GM23338 (cell line): ENCODE measurements around the gene SNTG2. TPM values are rescaled to one million over a fixed set of nuclear protein-coding genes. Genes with fewer than 3 reads are reported as not detected.
A peak's percentile ranks its signal among the peaks of the same experiment; 100 is the strongest.

Source experiments
- ATAC-seq: fragments of 200-7000 bp; cut with Tn5 transposase; 3 replicates; pipeline ENCODE4 v1.9.1; 2020
- DNase-seq: peaks from one replicate; pipeline ENCODE4 v3.0.0-alpha.2; 2015; ENCODE audit warnings: low spot score
- H2AFZ ChIP-seq: fragments of 200-600 bp; sonication (generic); 2 replicates; pipeline ENCODE4 v1.8.0; 2016; ENCODE audit warnings: antibody characterized with exemption, mild to moderate bottlenecking, moderate library complexity
- H3F3A ChIP-seq: fragments of 200-600 bp; sonication (generic); replicated peaks from 2 replicates; pipeline ENCODE4 v1.8.0; 2017; ENCODE audit warnings: antibody characterized with exemption, mixed run types, low read depth
- H3K27ac ChIP-seq: fragments of 200-600 bp; sonication (generic); 2 replicates; pipeline ENCODE4 v1.6.1; 2016; ENCODE audit warnings: low read depth
- H3K27me3 ChIP-seq: fragments of 200-600 bp; sonication (generic); 2 replicates; pipeline ENCODE4 v1.8.0; 2016; ENCODE audit warnings: mild to moderate bottlenecking, mixed run types, moderate library complexity; ENCODE audit not compliant: insufficient read depth
- H3K36me3 ChIP-seq: fragments of 200-600 bp; sonication (generic); 2 replicates; pipeline ENCODE4 v1.8.0; 2016; ENCODE audit warnings: mild to moderate bottlenecking; ENCODE audit not compliant: insufficient read depth
- H3K4me1 ChIP-seq: fragments of 200-600 bp; sonication (generic); 2 replicates; pipeline ENCODE4 v1.8.0; 2016; ENCODE audit warnings: mild to moderate bottlenecking, moderate library complexity; ENCODE audit not compliant: insufficient read depth
- H3K4me2 ChIP-seq: fragments of 200-600 bp; sonication (generic); 2 replicates; pipeline ENCODE4 v1.7.1; 2017; ENCODE audit warnings: mixed run types
- H3K4me3 ChIP-seq: fragments of 200-600 bp; sonication (generic); 2 replicates; pipeline ENCODE4 v1.6.1; 2016; ENCODE audit warnings: mixed run types
- H3K79me2 ChIP-seq: fragments of 200-600 bp; sonication (generic); replicated peaks from 2 replicates; pipeline ENCODE4 v1.8.0; 2017; ENCODE audit warnings: mild to moderate bottlenecking; ENCODE audit not compliant: insufficient read depth
- H3K9me2 ChIP-seq: fragments of 200-600 bp; sonication (generic); 2 replicates; pipeline ENCODE4 v1.8.0; 2017; ENCODE audit not compliant: insufficient read depth
- H4K20me1 ChIP-seq: fragments of 200-600 bp; sonication (generic); replicated peaks from 2 replicates; pipeline ENCODE4 v1.8.0; 2017; ENCODE audit warnings: mild to moderate bottlenecking; ENCODE audit not compliant: insufficient read depth
- H3K27ac Mint-ChIP-seq: 2 replicates; pipeline ENCODE4 v1.8.0; 2020; ENCODE audit warnings: inconsistent platforms, mild to moderate bottlenecking, moderate library complexity, mixed read lengths
- H3K27me3 Mint-ChIP-seq: 3 replicates; pipeline ENCODE4 v1.8.0; 2022; ENCODE audit warnings: low read depth, mild to moderate bottlenecking, moderate library complexity, mixed read lengths, inconsistent platforms; ENCODE audit not compliant: insufficient read depth, poor library complexity
- H3K36me3 Mint-ChIP-seq: 3 replicates; pipeline ENCODE4 v1.8.0; 2021; ENCODE audit warnings: low read depth, mild to moderate bottlenecking, inconsistent platforms, moderate library complexity, mixed read lengths
- H3K4me1 Mint-ChIP-seq: 3 replicates; pipeline ENCODE4 v1.8.0; 2020; ENCODE audit warnings: mild to moderate bottlenecking, inconsistent platforms, mixed read lengths
- H3K4me3 Mint-ChIP-seq: 3 replicates; pipeline ENCODE4 v1.8.0; 2021; ENCODE audit warnings: moderate library complexity, mild to moderate bottlenecking, inconsistent platforms, mixed read lengths
- H3K9me3 Mint-ChIP-seq: 3 replicates; pipeline ENCODE4 v1.8.0; 2020; ENCODE audit warnings: moderate library complexity, mild to moderate bottlenecking, inconsistent platforms, mixed read lengths
- EZH2 ChIP-seq: fragments of 200-600 bp; sonication (generic); IDR thresholded peaks from one replicate; pipeline ENCODE4 v1.8.0; 2017; ENCODE audit warnings: antibody characterized with exemption, mild to moderate bottlenecking, low read depth; ENCODE audit not compliant: unreplicated experiment
- JUNB ChIP-seq: IDR thresholded peaks from one replicate; pipeline ENCODE4 v1.6.1; 2016; ENCODE audit warnings: antibody characterized with exemption; ENCODE audit not compliant: unreplicated experiment
- NANOG ChIP-seq: IDR thresholded peaks from 2 replicates; pipeline ENCODE4 v1.6.1; 2016; ENCODE audit warnings: antibody characterized with exemption, borderline replicate concordance
- ZNF331 ChIP-seq: fragments of 250-450 bp; sonication (Bioruptor Pico); IDR thresholded peaks from 2 replicates; pipeline ENCODE4 v1.5.0; 2020; ENCODE audit warnings: low read depth, mild to moderate bottlenecking, moderate library complexity
- polyA plus RNA-seq: library from polyadenylated mRNA; unstranded; fragments of >200 nt; fragmentation: Nextera tagmentation; extraction: Ambion mirVana; gene quantifications from 2 replicates; pipeline ENCODE4 v1.2.1, GENCODE V29; 2016
- total RNA-seq: library from RNA; depleted of rRNA; stranded (reverse); fragments of >200 nt; shearing (Covaris generic); gene quantifications from 2 replicates; pipeline ENCODE4 v1.2.3, GENCODE V29; 2014
- TF ChIP-seq, protein P1 (sequence below): IDR thresholded peaks from one replicate; pipeline ENCODE4 v1.6.1; 2018; ENCODE audit warnings: antibody characterized with exemption; ENCODE audit not compliant: unreplicated experiment

The SNTG2 gene
- total and polyA plus RNA-seq, 2 experiments from 2014 or later, result 27.5 to 60.4 TPM

DNA sequence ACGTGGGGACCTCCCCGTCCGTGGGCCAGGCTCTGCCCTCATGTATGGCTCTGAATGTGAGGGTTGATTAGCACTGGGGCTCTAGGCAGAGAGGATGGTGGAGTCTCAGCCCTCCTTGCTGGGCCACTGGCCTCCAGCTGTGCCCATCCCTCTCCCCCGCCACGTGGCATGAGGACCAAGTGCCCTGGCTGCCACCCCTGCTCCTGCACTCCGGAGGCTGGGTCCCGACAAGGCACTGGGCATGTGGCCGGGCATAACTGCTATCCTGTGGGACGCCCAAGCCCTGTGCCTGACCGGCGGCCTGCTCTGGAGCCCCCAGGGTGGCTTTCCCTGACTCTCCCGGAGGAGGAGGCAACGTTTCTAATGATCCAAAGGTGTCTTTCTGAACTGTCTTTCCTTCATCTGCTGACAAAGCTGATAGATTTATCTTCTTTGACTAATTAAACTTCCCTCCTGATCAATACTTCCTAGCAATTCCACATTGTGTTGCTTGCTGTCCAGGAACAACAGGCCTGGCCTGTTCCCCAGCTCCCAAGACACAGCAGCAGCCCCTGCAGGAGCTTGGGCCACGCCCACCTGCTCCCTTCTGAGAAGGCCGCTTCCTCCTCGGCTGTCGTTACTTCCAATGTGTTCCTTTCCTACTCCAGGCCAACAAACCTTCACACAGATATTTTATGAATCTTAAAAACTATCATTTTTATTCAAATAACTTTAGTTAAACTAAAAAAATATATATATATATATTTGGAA is 132.0 kb downstream of the SNTG2 start:
- no peak overlapping the region for H2AFZ ChIP-seq
- no peak overlapping the region for H3K27ac Mint-ChIP-seq

DNA sequence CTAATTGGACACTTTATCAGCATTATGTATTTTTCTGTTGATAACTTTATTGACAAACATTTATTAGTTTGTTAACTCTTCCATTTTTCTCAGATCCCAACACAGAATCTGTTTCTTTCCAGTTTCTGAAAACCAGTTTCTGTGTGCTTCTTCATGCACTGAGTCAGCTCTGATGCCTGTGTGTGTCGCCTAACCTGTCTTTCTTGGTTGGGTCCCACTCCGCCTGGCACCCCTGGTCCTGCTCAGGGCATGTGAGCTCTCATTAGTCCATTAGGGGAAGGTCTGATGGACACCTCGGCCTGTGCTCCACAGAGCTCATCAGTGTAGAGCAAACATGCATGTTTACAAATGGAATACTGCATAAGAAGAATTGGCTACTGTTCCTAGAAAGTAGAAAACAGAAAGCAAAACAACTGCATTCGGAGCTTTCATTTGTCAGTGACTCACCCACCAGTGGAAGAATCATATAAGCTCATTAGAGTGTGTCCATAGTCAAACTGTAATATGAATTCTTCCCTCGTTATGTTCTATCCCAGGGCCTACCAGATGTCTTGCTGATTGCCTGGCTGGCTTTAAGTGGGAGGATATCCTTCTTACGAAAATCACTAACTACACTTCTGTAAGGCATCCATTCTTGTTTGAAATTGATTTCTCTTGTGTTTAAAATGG is 137.7 kb downstream of the SNTG2 start:
- DNase-seq, result no peak

More for the DNA sequence above, 132.0 kb downstream of the SNTG2 start:
- no peaks in the 10 kb centered on the region for H3F3A ChIP-seq
- H3K27ac ChIP-seq, result no peak overlapping the region
- H3K9me2 ChIP-seq, result no peaks in the 10 kb centered on the region
- DNase-seq, result peak; percentile 45
- no peak overlapping the region for H3K4me2 ChIP-seq
- Mint-ChIP-seq H3K36me3 (peaks cover 20% of the 10 kb centered on the region), H3K9me3 (no peaks in the 10 kb centered on the region), H3K4me3 (no peak overlapping the region), H3K27me3 (peaks cover 9% of the 10 kb centered on the region), H3K4me1 (peaks cover 6% of the 10 kb centered on the region)
- TF ChIP-seq EZH2, result no peak
- TF ChIP-seq, protein P1, sequence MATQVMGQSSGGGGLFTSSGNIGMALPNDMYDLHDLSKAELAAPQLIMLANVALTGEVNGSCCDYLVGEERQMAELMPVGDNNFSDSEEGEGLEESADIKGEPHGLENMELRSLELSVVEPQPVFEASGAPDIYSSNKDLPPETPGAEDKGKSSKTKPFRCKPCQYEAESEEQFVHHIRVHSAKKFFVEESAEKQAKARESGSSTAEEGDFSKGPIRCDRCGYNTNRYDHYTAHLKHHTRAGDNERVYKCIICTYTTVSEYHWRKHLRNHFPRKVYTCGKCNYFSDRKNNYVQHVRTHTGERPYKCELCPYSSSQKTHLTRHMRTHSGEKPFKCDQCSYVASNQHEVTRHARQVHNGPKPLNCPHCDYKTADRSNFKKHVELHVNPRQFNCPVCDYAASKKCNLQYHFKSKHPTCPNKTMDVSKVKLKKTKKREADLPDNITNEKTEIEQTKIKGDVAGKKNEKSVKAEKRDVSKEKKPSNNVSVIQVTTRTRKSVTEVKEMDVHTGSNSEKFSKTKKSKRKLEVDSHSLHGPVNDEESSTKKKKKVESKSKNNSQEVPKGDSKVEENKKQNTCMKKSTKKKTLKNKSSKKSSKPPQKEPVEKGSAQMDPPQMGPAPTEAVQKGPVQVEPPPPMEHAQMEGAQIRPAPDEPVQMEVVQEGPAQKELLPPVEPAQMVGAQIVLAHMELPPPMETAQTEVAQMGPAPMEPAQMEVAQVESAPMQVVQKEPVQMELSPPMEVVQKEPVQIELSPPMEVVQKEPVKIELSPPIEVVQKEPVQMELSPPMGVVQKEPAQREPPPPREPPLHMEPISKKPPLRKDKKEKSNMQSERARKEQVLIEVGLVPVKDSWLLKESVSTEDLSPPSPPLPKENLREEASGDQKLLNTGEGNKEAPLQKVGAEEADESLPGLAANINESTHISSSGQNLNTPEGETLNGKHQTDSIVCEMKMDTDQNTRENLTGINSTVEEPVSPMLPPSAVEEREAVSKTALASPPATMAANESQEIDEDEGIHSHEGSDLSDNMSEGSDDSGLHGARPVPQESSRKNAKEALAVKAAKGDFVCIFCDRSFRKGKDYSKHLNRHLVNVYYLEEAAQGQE, result no peak
- H3K4me1 ChIP-seq, result no peaks in the 10 kb centered on the region
- no peaks in the 10 kb centered on the region; the same call in 1 of the 2 replicates for H3K36me3 ChIP-seq
- no peaks in the 10 kb centered on the region for H3K27me3 ChIP-seq
- no peak overlapping the region for H3K4me3 ChIP-seq
- peaks cover 5% of the 10 kb centered on the region; the same call in 1 of the 2 replicates for H3K79me2 ChIP-seq
- peaks cover 45% of the 10 kb centered on the region for H4K20me1 ChIP-seq
- ATAC-seq, result peak; percentile 81

DNA sequence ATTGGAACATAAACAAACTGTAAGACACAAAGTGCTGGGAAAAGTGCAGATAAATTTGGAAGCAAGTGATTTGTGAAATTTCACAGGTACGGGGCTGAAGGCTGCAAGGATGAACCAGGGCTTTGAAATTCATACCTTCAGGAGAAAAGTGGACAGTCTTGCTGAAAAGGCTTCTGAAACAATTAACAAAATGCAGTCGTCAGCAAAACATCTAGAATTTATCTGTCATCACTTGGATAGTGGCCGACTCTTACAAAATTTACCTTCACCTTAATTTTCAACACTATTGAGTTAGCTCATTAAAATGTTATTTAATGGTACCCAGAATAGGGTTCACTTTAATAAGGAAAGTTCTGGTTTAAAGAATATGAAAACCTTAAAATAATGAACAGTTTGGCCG is 138.3 kb downstream of the SNTG2 start:
- no peak for TF ChIP-seq ZNF331 (CRISPR knock-in tag)
- no peak for ATAC-seq
- peaks cover 3% of the 10 kb centered on the region for H3K9me3 Mint-ChIP-seq
- no peak overlapping the region for H3K4me3 Mint-ChIP-seq
- Histone ChIP-seq H4K20me1 (peaks cover 27% of the 10 kb centered on the region; the same call in 1 of the 2 replicates), H3K4me3 (no peak overlapping the region), H3K27me3 (no peaks in the 10 kb centered on the region), H3K9me2 (no peaks in the 10 kb centered on the region), H2AFZ (no peak overlapping the region), H3K4me1 (no peaks in the 10 kb centered on the region), H3K79me2 (no peaks in the 10 kb centered on the region), H3K4me2 (no peak overlapping the region), H3K36me3 (peaks cover 5% of the 10 kb centered on the region), H3F3A (no peaks in the 10 kb centered on the region), H3K27ac (no peak overlapping the region)
- H3K4me1 Mint-ChIP-seq, result no peaks in the 10 kb centered on the region
- H3K27me3 Mint-ChIP-seq, result no peaks in the 10 kb centered on the region
- no peak overlapping the region for H3K27ac Mint-ChIP-seq
- DNase-seq, result no peak
- H3K36me3 Mint-ChIP-seq, result peaks cover 38% of the 10 kb centered on the region

More for the DNA sequence above, 137.7 kb downstream of the SNTG2 start:
- Histone ChIP-seq H4K20me1 (peaks cover 34% of the 10 kb centered on the region), H3K9me2 (no peaks in the 10 kb centered on the region), H3K27me3 (no peaks in the 10 kb centered on the region), H3K4me2 (no peak overlapping the region), H3K27ac (no peak overlapping the region), H3F3A (no peaks in the 10 kb centered on the region), H3K79me2 (no peaks in the 10 kb centered on the region), H3K36me3 (peaks cover 5% of the 10 kb centered on the region), H2AFZ (no peak overlapping the region), H3K4me1 (no peaks in the 10 kb centered on the region), H3K4me3 (no peak overlapping the region)
- Mint-ChIP-seq H3K27ac (no peak overlapping the region; the same call in 1 of the 2 replicates), H3K4me3 (no peak overlapping the region), H3K36me3 (peaks cover 43% of the 10 kb centered on the region), H3K27me3 (no peaks in the 10 kb centered on the region), H3K9me3 (peaks cover 3% of the 10 kb centered on the region), H3K4me1 (no peaks in the 10 kb centered on the region)
- ATAC-seq, result no peak
- TF ChIP-seq NANOG, result no peak
- no peak for TF ChIP-seq JUNB
- TF ChIP-seq ZNF331 (CRISPR knock-in tag), result no peak
